A549 (cell line): ENCODE measurements around the gene ZNF146. TPM values are rescaled to one million over a fixed set of nuclear protein-coding genes. Genes with fewer than 3 reads are reported as not detected.
A peak's percentile ranks its signal among the peaks of the same experiment; 100 is the strongest.

Source experiments
- ATAC-seq, 2 experiments: fragments of 200-7000 bp in 1 of 2; fragments of >200 bp in 1 of 2; cut with Nextera tagmentation in 1 of 2; cut with Tn5 transposase in 1 of 2; 3 replicates each; pipeline versions ENCODE4 v1.8.0 to v1.9.1; 2018 to 2020; ENCODE audit warnings: mild to moderate bottlenecking in 1 of 2, moderate library complexity in 1 of 2
- CTCF ChIA-PET: fragments of 300-600 bp; sonication (Branson Sonifier 250); formaldehyde crosslinking; extraction: SDS; loops from one replicate; lab custom pipeline; 2021; ENCODE audit warnings: antibody characterized with exemption, inconsistent platforms; lab: Yijun Ruan, JAX
- POLR2A ChIA-PET: fragments of 350-600 bp; formaldehyde crosslinking; extraction: SDS; loops from one replicate; lab custom pipeline; 2021; ENCODE audit warnings: antibody characterized with exemption, inconsistent platforms; lab: Yijun Ruan, JAX
- DNase-seq, 2 experiments: peaks; one replicate each; pipeline versions ENCODE4 v3.0.0 to v3.0.0-alpha.2; 2011 to 2016; ENCODE audit warnings: low read depth in 1 of 2, low spot score in 1 of 2
- FAIRE-seq: peaks from 2 replicates; lab custom pipeline; 2011; peaks lifted over from hg19 to GRCh38; lab: Jason Lieb, UNC
- H3K27ac ChIP-seq, 2 experiments: fragments of >200 bp; sonication (Bioruptor Twin); formaldehyde crosslinking; 3 replicates each; pipeline ENCODE4 v1.5.1; 2016 to 2017
- H3K4me1 ChIP-seq: fragments of >200 bp; sonication (Bioruptor Twin); formaldehyde crosslinking; 3 replicates; pipeline ENCODE4 v1.6.1; 2016
- H3K4me2 ChIP-seq: fragments of >200 bp; sonication (Bioruptor Twin); formaldehyde crosslinking; 3 replicates; pipeline ENCODE4 v1.6.1; 2016
- H3K4me3 ChIP-seq: fragments of >200 bp; sonication (Bioruptor Twin); formaldehyde crosslinking; 3 replicates; pipeline ENCODE4 v1.5.1; 2016
- H3K9me3 ChIP-seq: fragments of >200 bp; sonication (Bioruptor Twin); formaldehyde crosslinking; 3 replicates; pipeline ENCODE4 v1.6.1; 2016
- ATOH8 ChIP-seq: fragments of 250-450 bp; sonication (Bioruptor Pico); IDR thresholded peaks from 2 replicates; pipeline ENCODE4 v1.5.0; 2020; ENCODE audit warnings: low read depth, mild to moderate bottlenecking, moderate library complexity
- CBX8 ChIP-seq: fragments of 200-600 bp; sonication (generic); IDR thresholded peaks from 2 replicates; pipeline ENCODE4 v1.6.1; 2016
- CEBPB ChIP-seq, 2 experiments: fragments of >200 bp in 1 of 2; sonication (Bioruptor Twin) in 1 of 2; formaldehyde crosslinking in 1 of 2; IDR thresholded peaks; 2 replicates each; pipeline ENCODE4 v1.6.1; 2012 to 2016
- CHD2 ChIP-seq: fragments of 150-350 bp; IDR thresholded peaks from 2 replicates; pipeline ENCODE4 v1.6.1; 2014; ENCODE audit warnings: low read length; ENCODE audit not compliant: partially characterized antibody
- CTCF ChIP-seq: fragments of >200 bp; sonication (Bioruptor Twin); formaldehyde crosslinking; IDR thresholded peaks from 3 replicates; pipeline ENCODE4 v1.5.1; 2016
- E2F6 ChIP-seq: IDR thresholded peaks from 2 replicates; pipeline ENCODE4 v1.6.1; 2012; ENCODE audit warnings: low read depth, borderline replicate concordance
- EHMT2 ChIP-seq: fragments of 200-600 bp; sonication (generic); IDR thresholded peaks from 2 replicates; pipeline ENCODE4 v1.6.1; 2016; ENCODE audit warnings: antibody characterized with exemption, low read depth, mild to moderate bottlenecking, moderate library complexity
- EP300 ChIP-seq, 2 experiments: fragments of >200 bp; sonication (Bioruptor Twin); formaldehyde crosslinking; IDR thresholded peaks; 2 replicates in 1 of 2; 3 replicates in 1 of 2; pipeline ENCODE4 v1.6.1; 2016 to 2017
- ESRRA ChIP-seq: fragments of 150-350 bp; IDR thresholded peaks from 2 replicates; pipeline ENCODE4 v1.6.1; 2014; ENCODE audit warnings: mild to moderate bottlenecking, low read length, borderline replicate concordance
- FOSB ChIP-seq: fragments of 250-450 bp; sonication (Bioruptor Pico); IDR thresholded peaks from 2 replicates; pipeline ENCODE4 v1.5.0; 2020; ENCODE audit warnings: mild to moderate bottlenecking, moderate library complexity
- HDAC2 ChIP-seq: fragments of 200-600 bp; sonication (generic); IDR thresholded peaks from 2 replicates; pipeline ENCODE4 v1.6.1; 2016
- HES2 ChIP-seq: fragments of >200 bp; sonication (Bioruptor Twin); formaldehyde crosslinking; IDR thresholded peaks from 2 replicates; pipeline ENCODE4 v1.6.1; 2016
- HEYL ChIP-seq: fragments of 250-450 bp; sonication (Bioruptor Pico); IDR thresholded peaks from 2 replicates; pipeline ENCODE4 v1.8.0; 2021; ENCODE audit warnings: mild to moderate bottlenecking, moderate library complexity
- HMGXB4 ChIP-seq: fragments of 250-450 bp; sonication (Bioruptor Pico); IDR thresholded peaks from 2 replicates; pipeline ENCODE4 v1.5.0; 2021; ENCODE audit warnings: mild to moderate bottlenecking, moderate library complexity, borderline replicate concordance
- MAX ChIP-seq: IDR thresholded peaks from 2 replicates; pipeline ENCODE4 v1.6.1; 2012
- MYC ChIP-seq: IDR thresholded peaks from 2 replicates; pipeline ENCODE4 v1.6.1; 2012; ENCODE audit warnings: mild to moderate bottlenecking, inconsistent platforms, low read length, improper control_type of control experiment, borderline replicate concordance
- NFE2L2 ChIP-seq: fragments of 150-350 bp; conservative IDR thresholded peaks from 2 replicates; pipeline ENCODE4 v1.6.1; 2014; ENCODE audit warnings: low read length
- NPAS2 ChIP-seq: fragments of 250-450 bp; sonication (Bioruptor Pico); IDR thresholded peaks from 2 replicates; pipeline ENCODE4 v1.8.0; 2022; ENCODE audit warnings: mild to moderate bottlenecking, moderate library complexity, borderline replicate concordance
- NR3C1 ChIP-seq: fragments of >200 bp; sonication (Bioruptor Twin); formaldehyde crosslinking; IDR thresholded peaks from 3 replicates; pipeline ENCODE4 v1.6.1; 2017
- POLR2AphosphoS2 ChIP-seq: conservative IDR thresholded peaks from 2 replicates; pipeline ENCODE4 v1.6.1; 2012; ENCODE audit warnings: low read length, improper control_type of control experiment, inconsistent platforms
- RAD21 ChIP-seq, 2 experiments: fragments of >200 bp in 1 of 2; sonication (Bioruptor Twin) in 1 of 2; formaldehyde crosslinking in 1 of 2; IDR thresholded peaks in 1 of 2; conservative IDR thresholded peaks in 1 of 2; 2 replicates in 1 of 2; 3 replicates in 1 of 2; pipeline ENCODE4 v1.6.1; 2012 to 2018; ENCODE audit warnings: inconsistent platforms in 1 of 2
- REST ChIP-seq: fragments of 200-600 bp; sonication (generic); IDR thresholded peaks from 2 replicates; pipeline ENCODE4 v1.6.1; 2016; ENCODE audit warnings: antibody characterized with exemption, mild to moderate bottlenecking, moderate library complexity
- RNF2 ChIP-seq: fragments of 200-600 bp; sonication (generic); IDR thresholded peaks from 2 replicates; pipeline ENCODE4 v1.6.1; 2016; ENCODE audit warnings: low read depth, mild to moderate bottlenecking, antibody characterized with exemption, moderate library complexity, borderline replicate concordance
- SREBF2 ChIP-seq: fragments of 450-650 bp; IDR thresholded peaks from 2 replicates; pipeline ENCODE4 v1.6.1; 2014; ENCODE audit warnings: mild to moderate bottlenecking, moderate library complexity
- TFCP2L1 ChIP-seq: fragments of 250-450 bp; sonication (Bioruptor Pico); IDR thresholded peaks from 2 replicates; pipeline ENCODE4 v1.5.0; 2021; ENCODE audit warnings: mild to moderate bottlenecking
- WGBS: methylation state at CpG from one replicate; pipeline ENCODE4 v1.1.6; 2017; ENCODE audit errors: missing lambda C conversion rate; 5-methylcytosine and 5-hydroxymethylcytosine counted together
- polyA plus RNA-seq, 4 experiments: library from polyadenylated mRNA; depleted of rRNA in 3 of 4; stranded (reverse); fragments of >200 nt; fragmentation: RNase III in 1 of 4; extraction: RNeasy Plus Mini Kit Qiagen cat#74134 plus additional on column Dnase treatment in 1 of 4; gene quantifications; 2 replicates in 3 of 4; 3 replicates in 1 of 4; pipeline ENCODE4 v1.2.3, GENCODE V29; 2011 to 2017

Gene ZNF146
- polyA plus RNA-seq, 2 of the 4 experiments (the other 2 are of a cell fraction) = 157 to 362 TPM

GRCh38 chr19:36196249-36196648, 18.7 kb upstream of the ZNF146 start:
- Histone ChIP-seq H3K4me2 (no peak overlapping the region), H3K4me3 (no peak overlapping the region), H3K4me1 (no peaks in the 10 kb centered on the region), H3K9me3 (peaks cover 10% of the 10 kb centered on the region; the same call in 1 of the 3 replicates), H3K27ac (no peak overlapping the region)
- WGBS = 72% methylated on average over 2 of the region's 2 CpGs
- POLR2A ChIA-PET = no interaction called here
- no peak for TF ChIP-seq NPAS2 (CRISPR knock-in tag)
- no peak for TF ChIP-seq POLR2AphosphoS2
- TF ChIP-seq EHMT2 = no peak
- TF ChIP-seq FOSB = no peak
- TF ChIP-seq HEYL = no peak
- TF ChIP-seq MAX = no peak
- no peak for TF ChIP-seq HES2
- TF ChIP-seq RNF2 = no peak
- no peak for TF ChIP-seq RAD21 (conservative IDR thresholded peaks at IDR 0.05 in 1 of 2, IDR thresholded peaks at IDR 0.05 in 1 of 2)
- no peak for TF ChIP-seq MYC
- no peak for TF ChIP-seq ATOH8
- no peak for TF ChIP-seq E2F6
- TF ChIP-seq CTCF = no peak
- no peak for TF ChIP-seq CHD2
- CTCF ChIA-PET = interaction anchor here (1.2 to 1.5 kb wide), 2 partner anchors 9 to 15 kb away, joined by 3 to 4 read pairs; no protein-coding TSS in a partner anchor
- DNase-seq (no peak), FAIRE-seq (no peak), ATAC-seq (no peak)

GRCh38 chr19:36198119-36198518, 16.8 kb upstream of the ZNF146 start:
- Histone ChIP-seq H3K4me1 (no peaks in the 10 kb centered on the region), H3K4me2 (no peak overlapping the region), H3K4me3 (no peak overlapping the region), H3K9me3 (peaks cover 10% of the 10 kb centered on the region; the same call in 1 of the 3 replicates), H3K27ac (no peak overlapping the region)
- ChIA-PET CTCF (interaction anchor here (0.7 to 1.3 kb wide), 2 partner anchors 10 to 54 kb away, joined by 3 read pairs; no protein-coding TSS in a partner anchor), POLR2A (no interaction called here)
- DNase-seq (no peak), FAIRE-seq (peak; percentile 79), ATAC-seq (no peak)
- 80% methylated on average over 2 of the region's 2 CpGs for WGBS
- no peak for TF ChIP-seq HMGXB4 (CRISPR knock-in tag)
- TF ChIP-seq REST = no peak
- no peak for TF ChIP-seq E2F6
- no peak for TF ChIP-seq TFCP2L1
- no peak for TF ChIP-seq CEBPB (IDR thresholded peaks at IDR 0.05)
- TF ChIP-seq CBX8 = no peak
- TF ChIP-seq SREBF2 = no peak
- TF ChIP-seq ESRRA = no peak
- TF ChIP-seq RAD21 (conservative IDR thresholded peaks at IDR 0.05 in 1 of 2, IDR thresholded peaks at IDR 0.05 in 1 of 2) = no peak
- no peak for TF ChIP-seq ATOH8
- no peak for TF ChIP-seq EP300 (IDR thresholded peaks at IDR 0.05)
- no peak for TF ChIP-seq NFE2L2
- TF ChIP-seq EHMT2 = no peak
- no peak for TF ChIP-seq NR3C1
- no peak for TF ChIP-seq POLR2AphosphoS2
- TF ChIP-seq HDAC2 = no peak
- no peak for TF ChIP-seq FOSB
